HEK293 (cell line): ENCODE measurements around the gene AFF1.

ENCODE experiments used
- CTCF ChIA-PET: fragments of 350-600 bp; formaldehyde crosslinking; extraction: SDS; loops from one replicate; lab custom pipeline; 2021; ENCODE audit warnings: antibody characterized with exemption; lab: Yijun Ruan, JAX
- POLR2A ChIA-PET: fragments of 300-600 bp; formaldehyde crosslinking; extraction: SDS; loops from one replicate; lab custom pipeline; 2020; ENCODE audit warnings: antibody characterized with exemption, inconsistent platforms; lab: Yijun Ruan, JAX
- H3K27ac ChIP-seq: fragments of 200-500 bp; sonication (Bioruptor generic); 2 replicates; pipeline ENCODE4 v1.5.1; 2014; ENCODE audit warnings: low read depth, low read length, control low read depth, inconsistent platforms; ENCODE audit errors: extremely low read depth
- H3K36me3 ChIP-seq, 2 experiments: fragments of 200-500 bp in 1 of 2; sonication (Bioruptor generic) in 1 of 2; 1 replicate in 1 of 2; 2 replicates in 1 of 2; pipeline ENCODE4 v1.5.1; 2014 to 2017; ENCODE audit warnings: inconsistent platforms in 2 of 2, low read length in 2 of 2; ENCODE audit not compliant: control insufficient read depth in 2 of 2, insufficient read depth in 1 of 2
- H3K4me1 ChIP-seq: fragments of 200-500 bp; sonication (Bioruptor generic); 2 replicates; pipeline ENCODE4 v1.5.1; 2014; ENCODE audit warnings: mild to moderate bottlenecking, low read length, inconsistent platforms; ENCODE audit not compliant: control insufficient read depth, insufficient read depth
- H3K4me3 ChIP-seq: 2 replicates; pipeline ENCODE4 v1.5.1; 2011; ENCODE audit warnings: low read depth, mild to moderate bottlenecking, control low read depth, low read length, moderate library complexity
- H3K9me3 ChIP-seq: fragments of 200-500 bp; sonication (Bioruptor generic); 2 replicates; pipeline ENCODE4 v1.5.1; 2014; ENCODE audit warnings: low read depth, low read length, inconsistent platforms; ENCODE audit not compliant: control insufficient read depth, insufficient read depth
- BCL11B ChIP-seq: fragments of 450-650 bp; formaldehyde crosslinking; IDR thresholded peaks from 2 replicates; pipeline ENCODE4 v1.5.1; 2016; ENCODE audit warnings: low read depth, missing biosample characterization, missing genetic modification characterization
- EGR2 ChIP-seq: fragments of 450-650 bp; formaldehyde crosslinking; IDR thresholded peaks from 2 replicates; pipeline ENCODE4 v1.5.1; 2016; ENCODE audit warnings: low read depth, missing biosample characterization, missing genetic modification characterization
- HOXC10 ChIP-seq: sonication (generic); formaldehyde crosslinking; IDR thresholded peaks from 2 replicates; pipeline ENCODE4 v1.8.1; 2023; ENCODE audit warnings: mild to moderate bottlenecking, missing genetic modification reagents
- HOXD13 ChIP-seq: sonication (generic); formaldehyde crosslinking; IDR thresholded peaks from 2 replicates; pipeline ENCODE4 v1.8.0; 2022; ENCODE audit warnings: missing genetic modification reagents, borderline replicate concordance
- KLF7 ChIP-seq: fragments of 450-650 bp; formaldehyde crosslinking; IDR thresholded peaks from 2 replicates; pipeline ENCODE4 v1.5.1; 2016; ENCODE audit warnings: missing biosample characterization, missing genetic modification characterization, borderline replicate concordance
- MYNN ChIP-seq: fragments of 450-650 bp; formaldehyde crosslinking; IDR thresholded peaks from 2 replicates; pipeline ENCODE4 v1.5.1; 2016; ENCODE audit warnings: missing biosample characterization, missing genetic modification characterization, borderline replicate concordance
- REPIN1 ChIP-seq: fragments of 450-650 bp; formaldehyde crosslinking; IDR thresholded peaks from 2 replicates; pipeline ENCODE4 v1.5.1; 2017; ENCODE audit warnings: missing biosample characterization, missing genetic modification characterization, low read depth
- TCF7L2 ChIP-seq: IDR thresholded peaks from 2 replicates; pipeline ENCODE4 v1.6.1; 2011; ENCODE audit warnings: low read depth, mild to moderate bottlenecking, inconsistent platforms, low read length, moderate library complexity, borderline replicate concordance
- ZBTB17 ChIP-seq: fragments of 450-650 bp; formaldehyde crosslinking; IDR thresholded peaks from 2 replicates; pipeline ENCODE4 v1.5.1; 2016; ENCODE audit warnings: missing biosample characterization, missing genetic modification characterization
- ZBTB20 ChIP-seq: fragments of 450-650 bp; formaldehyde crosslinking; IDR thresholded peaks from 2 replicates; pipeline ENCODE4 v1.5.1; 2016; ENCODE audit warnings: missing biosample characterization, missing genetic modification characterization
- ZBTB26 ChIP-seq: fragments of 450-650 bp; formaldehyde crosslinking; optimal IDR thresholded peaks from 2 replicates; pipeline ENCODE3; 2016; ENCODE audit warnings: missing biosample characterization, mild to moderate bottlenecking, missing genetic modification characterization
- ZBTB48 ChIP-seq: fragments of 450-650 bp; formaldehyde crosslinking; IDR thresholded peaks from 2 replicates; pipeline ENCODE4 v1.5.1; 2016; ENCODE audit warnings: missing biosample characterization, missing genetic modification characterization
- ZBTB49 ChIP-seq: fragments of 450-650 bp; formaldehyde crosslinking; IDR thresholded peaks from 2 replicates; pipeline ENCODE4 v1.5.1; 2016; ENCODE audit warnings: missing biosample characterization, missing genetic modification characterization, low read depth
- ZNF140 ChIP-seq: fragments of 450-650 bp; formaldehyde crosslinking; IDR thresholded peaks from 2 replicates; pipeline ENCODE4 v1.5.1; 2016; ENCODE audit warnings: missing biosample characterization, missing genetic modification characterization
- ZNF148 ChIP-seq: fragments of 450-650 bp; formaldehyde crosslinking; IDR thresholded peaks from 2 replicates; pipeline ENCODE4 v1.5.0; 2017; ENCODE audit warnings: missing biosample characterization, missing genetic modification characterization, borderline replicate concordance
- ZNF174 ChIP-seq: fragments of 450-650 bp; formaldehyde crosslinking; IDR thresholded peaks from 2 replicates; pipeline ENCODE4 v1.5.0; 2017; ENCODE audit warnings: missing biosample characterization, mild to moderate bottlenecking, missing genetic modification characterization
- ZNF175 ChIP-seq: fragments of 450-650 bp; formaldehyde crosslinking; IDR thresholded peaks from 2 replicates; pipeline ENCODE4 v1.5.1; 2016; ENCODE audit warnings: missing biosample characterization, missing genetic modification characterization
- ZNF248 ChIP-seq: fragments of 450-650 bp; formaldehyde crosslinking; IDR thresholded peaks from 2 replicates; pipeline ENCODE4 v1.5.1; 2017; ENCODE audit warnings: missing biosample characterization, missing genetic modification characterization
- ZNF302 ChIP-seq: fragments of 450-650 bp; formaldehyde crosslinking; IDR thresholded peaks from 2 replicates; pipeline ENCODE4 v1.5.1; 2016; ENCODE audit warnings: missing biosample characterization, missing genetic modification characterization, low read depth
- ZNF394 ChIP-seq: fragments of 450-650 bp; formaldehyde crosslinking; IDR thresholded peaks from 2 replicates; pipeline ENCODE4 v1.5.1; 2016; ENCODE audit warnings: missing biosample characterization, missing genetic modification characterization, mild to moderate bottlenecking, moderate library complexity, borderline replicate concordance
- ZNF416 ChIP-seq: fragments of 450-650 bp; formaldehyde crosslinking; IDR thresholded peaks from 2 replicates; pipeline ENCODE4 v1.5.1; 2016; ENCODE audit warnings: missing biosample characterization, missing genetic modification characterization
- ZNF530 ChIP-seq: fragments of 450-650 bp; formaldehyde crosslinking; IDR thresholded peaks from 2 replicates; pipeline ENCODE4 v1.5.1; 2016; ENCODE audit warnings: low read depth, missing biosample characterization, missing genetic modification characterization
- ZNF555 ChIP-seq: fragments of 450-650 bp; formaldehyde crosslinking; conservative IDR thresholded peaks from 2 replicates; pipeline ENCODE4 v1.5.1; 2017; ENCODE audit warnings: missing biosample characterization, mild to moderate bottlenecking, missing genetic modification characterization, inconsistent platforms
- ZNF561 ChIP-seq: fragments of 450-650 bp; IDR thresholded peaks from 2 replicates; pipeline ENCODE4 v1.5.1; 2018; ENCODE audit warnings: missing biosample characterization, missing genetic modification characterization, borderline replicate concordance
- ZNF624 ChIP-seq: fragments of 450-650 bp; formaldehyde crosslinking; IDR thresholded peaks from 2 replicates; pipeline ENCODE4 v1.5.1; 2017; ENCODE audit warnings: missing biosample characterization, missing genetic modification characterization
- ZNF677 ChIP-seq: fragments of 450-650 bp; IDR thresholded peaks from 2 replicates; pipeline ENCODE4 v1.5.0; 2018; ENCODE audit warnings: missing biosample characterization, mild to moderate bottlenecking, missing genetic modification characterization, moderate library complexity
- ZNF785 ChIP-seq: fragments of 450-650 bp; formaldehyde crosslinking; IDR thresholded peaks from 2 replicates; pipeline ENCODE4 v1.5.1; 2016; ENCODE audit warnings: missing biosample characterization, missing genetic modification characterization
- ZSCAN30 ChIP-seq: fragments of 450-650 bp; IDR thresholded peaks from 2 replicates; pipeline ENCODE4 v1.5.1; 2018; ENCODE audit warnings: missing biosample characterization, mild to moderate bottlenecking, missing genetic modification characterization, moderate library complexity
- ZXDB ChIP-seq: fragments of 450-650 bp; formaldehyde crosslinking; IDR thresholded peaks from 2 replicates; pipeline ENCODE4 v1.5.1; 2016; ENCODE audit warnings: missing biosample characterization, missing genetic modification characterization

AFF1 gene

GRCh38 chr4:87116231-87116630 lies 181.4 kb downstream of the AFF1 start:
- ChIA-PET POLR2A (no interaction called here), CTCF (interaction anchor here (0.6 kb wide), 1 partner anchor 129 kb away, joined by 3 read pairs; no protein-coding TSS in a partner anchor)
- Histone ChIP-seq H3K27ac (no peak overlapping the region), H3K9me3 (no peaks in the 10 kb centered on the region), H3K36me3 (peaks cover 0 to 58% of the 10 kb centered on the region in 2 experiments; a peak in 1 of 3 replicates), H3K4me1 (no peaks in the 10 kb centered on the region)
- no peak for TF ChIP-seq BCL11B
- TF ChIP-seq ZNF677, result no peak
- TF ChIP-seq ZNF394 (tag by site-specific recombination), result no peak
- TF ChIP-seq ZNF785 (tag by site-specific recombination), result no peak
- TF ChIP-seq ZNF140 (tag by site-specific recombination), result no peak
- TF ChIP-seq ZNF148 (tag by site-specific recombination), result no peak
- no peak for TF ChIP-seq TCF7L2
- TF ChIP-seq ZNF416 (tag by site-specific recombination), result no peak
- TF ChIP-seq KLF7 (tag by site-specific recombination), result no peak
- no peak for TF ChIP-seq ZNF555 (tag by site-specific recombination)
- TF ChIP-seq ZBTB49 (tag by site-specific recombination), result no peak
- TF ChIP-seq HOXC10 (CRISPR knock-in tag), result no peak
- TF ChIP-seq, all 188 proteins: peak for 0
- H3K4me3 ChIP-seq, result no peak overlapping the region

GRCh38 chr4:87117051-87117731 lies 182.4 kb downstream of the AFF1 start:
- peaks cover 0 to 50% of the 10 kb centered on the region in 2 experiments; a peak in 1 of 3 replicates for H3K36me3 ChIP-seq
- H3K9me3 ChIP-seq, result no peaks in the 10 kb centered on the region
- ChIA-PET CTCF (no interaction called here), POLR2A (interaction anchor here (0.6 kb wide), 1 partner anchor 111 kb away, joined by 3 read pairs; no protein-coding TSS in a partner anchor)
- no peak overlapping the region for H3K4me3 ChIP-seq
- H3K4me1 ChIP-seq, result no peaks in the 10 kb centered on the region
- H3K27ac ChIP-seq, result no peak overlapping the region
- TF ChIP-seq ZNF248 (tag by site-specific recombination), result no peak
- no peak for TF ChIP-seq ZNF624 (tag by site-specific recombination)
- no peak for TF ChIP-seq ZNF302 (tag by site-specific recombination)
- no peak for TF ChIP-seq ZXDB (tag by site-specific recombination)
- TF ChIP-seq ZBTB26 (tag by site-specific recombination), result no peak
- TF ChIP-seq ZBTB17 (tag by site-specific recombination), result no peak
- TF ChIP-seq ZNF561 (tag by site-specific recombination), result no peak
- TF ChIP-seq REPIN1, result no peak
- TF ChIP-seq ZBTB48 (tag by site-specific recombination), result no peak
- TF ChIP-seq ZSCAN30, result no peak
- no peak for TF ChIP-seq EGR2
- TF ChIP-seq ZNF530 (tag by site-specific recombination), result no peak
- TF ChIP-seq ZNF174 (tag by site-specific recombination), result no peak
- no peak for TF ChIP-seq ZNF175 (tag by site-specific recombination)
- TF ChIP-seq ZBTB20, result no peak
- TF ChIP-seq MYNN (tag by site-specific recombination), result no peak
- no peak for TF ChIP-seq HOXD13 (CRISPR knock-in tag)
